Liver (tissue), 3 donors: ENCODE results near the gene RNF168.

Experiments used
- EGR1 ChIP-seq, 2 donors: IDR thresholded peaks; 2 replicates each; pipeline ENCODE4 v1.6.1; 2016 to 2018; ENCODE audit warnings: antibody characterized with exemption in 2 of 2, low read depth in 2 of 2
- GABPA ChIP-seq, 2 donors: IDR thresholded peaks in 1 of 2; conservative IDR thresholded peaks in 1 of 2; 2 replicates each; pipeline ENCODE4 v1.6.1; 2016; ENCODE audit warnings: antibody characterized with exemption in 2 of 2, mild to moderate bottlenecking in 1 of 2, moderate library complexity in 1 of 2
- HNF4A ChIP-seq, 2 donors: conservative IDR thresholded peaks; 2 replicates each; pipeline ENCODE4 v1.6.1; 2016; ENCODE audit warnings: antibody characterized with exemption in 2 of 2, mild to moderate bottlenecking in 2 of 2
- JUND ChIP-seq, 2 donors: IDR thresholded peaks; 2 replicates each; pipeline ENCODE4 v1.6.1; 2016; ENCODE audit warnings: antibody characterized with exemption in 2 of 2
- RAD21 ChIP-seq, 2 donors: IDR thresholded peaks; 2 replicates each; pipeline ENCODE4 v1.6.1; 2016; ENCODE audit warnings: antibody characterized with exemption in 2 of 2, mild to moderate bottlenecking in 2 of 2
- SP1 ChIP-seq: IDR thresholded peaks from 2 replicates; pipeline ENCODE4 v1.6.1; 2018; ENCODE audit warnings: antibody characterized with exemption, mild to moderate bottlenecking
- TAF1 ChIP-seq: conservative IDR thresholded peaks from 2 replicates; pipeline ENCODE4 v1.6.1; 2016; ENCODE audit warnings: antibody characterized with exemption, mild to moderate bottlenecking
- YY1 ChIP-seq: IDR thresholded peaks from 2 replicates; pipeline ENCODE4 v1.6.1; 2016; ENCODE audit warnings: antibody characterized with exemption, mild to moderate bottlenecking
- TF ChIP-seq, protein P1 (sequence below): IDR thresholded peaks from 2 replicates; pipeline ENCODE4 v1.6.1; 2016; ENCODE audit warnings: antibody characterized with exemption
- TF ChIP-seq, protein P2 (sequence below): fragments of 150-350 bp; IDR thresholded peaks from 2 replicates; pipeline ENCODE4 v1.5.1; 2017; ENCODE audit warnings: improper control_type of control experiment, low read depth, low read length; ENCODE audit not compliant: missing input control
- TF ChIP-seq, protein P3 (sequence below): IDR thresholded peaks from 2 replicates; pipeline ENCODE4 v1.6.1; 2016; ENCODE audit warnings: antibody characterized with exemption
- TF ChIP-seq, protein P4 (sequence below): IDR thresholded peaks from 2 replicates; pipeline ENCODE4 v1.6.1; 2016; ENCODE audit warnings: antibody characterized with exemption, mild to moderate bottlenecking
- donor health status: healthy.
- donor health status: healthy.

DNA sequence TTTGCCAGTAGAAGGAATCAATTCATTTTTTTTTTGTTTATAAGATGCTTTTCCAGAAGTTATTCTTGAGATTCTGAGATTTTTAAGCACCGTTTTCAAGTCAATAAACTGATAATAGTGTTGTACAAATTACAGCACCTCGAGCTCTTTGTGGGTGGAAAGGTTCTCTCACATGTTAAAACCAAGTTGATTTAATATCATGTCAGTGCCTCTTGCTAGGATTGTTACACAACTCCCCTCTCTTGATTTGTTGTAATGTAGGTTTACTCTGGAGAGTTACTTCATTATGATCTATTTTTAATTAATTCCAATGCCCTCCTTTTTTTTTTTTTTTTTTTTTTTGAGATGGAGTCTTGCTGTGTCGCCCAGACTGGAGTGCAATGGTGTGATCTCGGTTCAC is 45.5 kb downstream of the RNF168 start:
- TF ChIP-seq, protein P1, sequence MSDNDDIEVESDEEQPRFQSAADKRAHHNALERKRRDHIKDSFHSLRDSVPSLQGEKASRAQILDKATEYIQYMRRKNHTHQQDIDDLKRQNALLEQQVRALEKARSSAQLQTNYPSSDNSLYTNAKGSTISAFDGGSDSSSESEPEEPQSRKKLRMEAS = no peak
- TF ChIP-seq, protein P2, sequence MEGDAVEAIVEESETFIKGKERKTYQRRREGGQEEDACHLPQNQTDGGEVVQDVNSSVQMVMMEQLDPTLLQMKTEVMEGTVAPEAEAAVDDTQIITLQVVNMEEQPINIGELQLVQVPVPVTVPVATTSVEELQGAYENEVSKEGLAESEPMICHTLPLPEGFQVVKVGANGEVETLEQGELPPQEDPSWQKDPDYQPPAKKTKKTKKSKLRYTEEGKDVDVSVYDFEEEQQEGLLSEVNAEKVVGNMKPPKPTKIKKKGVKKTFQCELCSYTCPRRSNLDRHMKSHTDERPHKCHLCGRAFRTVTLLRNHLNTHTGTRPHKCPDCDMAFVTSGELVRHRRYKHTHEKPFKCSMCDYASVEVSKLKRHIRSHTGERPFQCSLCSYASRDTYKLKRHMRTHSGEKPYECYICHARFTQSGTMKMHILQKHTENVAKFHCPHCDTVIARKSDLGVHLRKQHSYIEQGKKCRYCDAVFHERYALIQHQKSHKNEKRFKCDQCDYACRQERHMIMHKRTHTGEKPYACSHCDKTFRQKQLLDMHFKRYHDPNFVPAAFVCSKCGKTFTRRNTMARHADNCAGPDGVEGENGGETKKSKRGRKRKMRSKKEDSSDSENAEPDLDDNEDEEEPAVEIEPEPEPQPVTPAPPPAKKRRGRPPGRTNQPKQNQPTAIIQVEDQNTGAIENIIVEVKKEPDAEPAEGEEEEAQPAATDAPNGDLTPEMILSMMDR = no peak
- TF ChIP-seq YY1 = no peak
- TF ChIP-seq JUND (IDR thresholded peaks at IDR 0.05) = no peak
- TF ChIP-seq, protein P3, sequence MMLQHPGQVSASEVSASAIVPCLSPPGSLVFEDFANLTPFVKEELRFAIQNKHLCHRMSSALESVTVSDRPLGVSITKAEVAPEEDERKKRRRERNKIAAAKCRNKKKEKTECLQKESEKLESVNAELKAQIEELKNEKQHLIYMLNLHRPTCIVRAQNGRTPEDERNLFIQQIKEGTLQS = no peak
- TF ChIP-seq, protein P4, sequence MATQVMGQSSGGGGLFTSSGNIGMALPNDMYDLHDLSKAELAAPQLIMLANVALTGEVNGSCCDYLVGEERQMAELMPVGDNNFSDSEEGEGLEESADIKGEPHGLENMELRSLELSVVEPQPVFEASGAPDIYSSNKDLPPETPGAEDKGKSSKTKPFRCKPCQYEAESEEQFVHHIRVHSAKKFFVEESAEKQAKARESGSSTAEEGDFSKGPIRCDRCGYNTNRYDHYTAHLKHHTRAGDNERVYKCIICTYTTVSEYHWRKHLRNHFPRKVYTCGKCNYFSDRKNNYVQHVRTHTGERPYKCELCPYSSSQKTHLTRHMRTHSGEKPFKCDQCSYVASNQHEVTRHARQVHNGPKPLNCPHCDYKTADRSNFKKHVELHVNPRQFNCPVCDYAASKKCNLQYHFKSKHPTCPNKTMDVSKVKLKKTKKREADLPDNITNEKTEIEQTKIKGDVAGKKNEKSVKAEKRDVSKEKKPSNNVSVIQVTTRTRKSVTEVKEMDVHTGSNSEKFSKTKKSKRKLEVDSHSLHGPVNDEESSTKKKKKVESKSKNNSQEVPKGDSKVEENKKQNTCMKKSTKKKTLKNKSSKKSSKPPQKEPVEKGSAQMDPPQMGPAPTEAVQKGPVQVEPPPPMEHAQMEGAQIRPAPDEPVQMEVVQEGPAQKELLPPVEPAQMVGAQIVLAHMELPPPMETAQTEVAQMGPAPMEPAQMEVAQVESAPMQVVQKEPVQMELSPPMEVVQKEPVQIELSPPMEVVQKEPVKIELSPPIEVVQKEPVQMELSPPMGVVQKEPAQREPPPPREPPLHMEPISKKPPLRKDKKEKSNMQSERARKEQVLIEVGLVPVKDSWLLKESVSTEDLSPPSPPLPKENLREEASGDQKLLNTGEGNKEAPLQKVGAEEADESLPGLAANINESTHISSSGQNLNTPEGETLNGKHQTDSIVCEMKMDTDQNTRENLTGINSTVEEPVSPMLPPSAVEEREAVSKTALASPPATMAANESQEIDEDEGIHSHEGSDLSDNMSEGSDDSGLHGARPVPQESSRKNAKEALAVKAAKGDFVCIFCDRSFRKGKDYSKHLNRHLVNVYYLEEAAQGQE = no peak
- TF ChIP-seq GABPA (IDR thresholded peaks at IDR 0.05 in 1 of 2, conservative IDR thresholded peaks at IDR 0.05 in 1 of 2) = no peak
- no peak for TF ChIP-seq SP1
- no peak for TF ChIP-seq TAF1
- no peak for TF ChIP-seq HNF4A (conservative IDR thresholded peaks at IDR 0.05)
- TF ChIP-seq RAD21 (IDR thresholded peaks at IDR 0.05) = no peak
- TF ChIP-seq EGR1 (IDR thresholded peaks at IDR 0.05; ENCODE audit: low read depth in 2 of 2) = no peak
